ENCODE results near the gene ARMC10. TPM values are rescaled to one million over a fixed set of nuclear protein-coding genes. Genes with fewer than 3 reads are reported as not detected.
"Not testable (repeated sequence)": the region's sequence is repeated elsewhere in the genome, so short reads cannot be mapped to it uniquely, and the experiment has no call there.

ARMC10 gene
- total RNA-seq, 2 experiments from 2014 or later, result 24.3 to 33.4 TPM

DNA sequence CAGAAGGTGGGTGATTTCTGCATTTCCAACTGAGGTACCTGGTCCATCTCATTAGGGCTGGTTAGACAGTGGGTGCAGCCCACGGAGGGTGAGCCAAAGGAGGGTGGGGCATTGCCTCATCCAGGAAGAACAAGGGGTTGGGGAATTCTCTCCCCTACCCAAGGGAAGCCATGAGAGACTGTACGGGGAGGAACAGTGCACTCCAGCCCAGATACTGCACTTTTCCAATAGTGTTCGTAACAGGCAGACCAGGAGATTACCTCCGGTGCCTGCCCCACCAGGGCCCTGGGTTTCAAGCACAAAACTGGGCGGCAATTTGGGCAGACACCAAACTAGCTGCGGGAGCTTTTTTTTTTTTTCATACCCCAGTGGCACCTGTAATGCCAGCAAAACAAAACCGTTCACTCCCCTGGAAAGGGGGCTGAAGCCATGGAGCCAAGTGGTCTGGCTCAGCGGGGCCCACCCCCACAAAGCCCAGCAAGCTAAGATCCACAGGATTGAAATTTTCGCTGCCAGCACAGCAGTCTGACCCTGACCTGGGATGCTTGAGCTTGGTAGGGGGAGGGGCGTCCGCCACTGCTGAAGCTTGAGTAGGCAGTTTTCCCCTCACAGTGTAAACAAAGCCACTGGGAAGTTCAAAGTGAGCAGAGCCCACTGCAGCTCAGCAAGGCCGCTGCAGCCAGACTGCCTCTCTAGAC, 31.2 kb downstream of the ARMC10 start:
- peaks cover 29% of the 10 kb centered on the region for H3K36me3 ChIP-seq (ENCODE audit: insufficient read depth, low read length)
- no peaks in the 10 kb centered on the region for H3K79me2 ChIP-seq (ENCODE audit: insufficient read depth, low read depth, low read length)
- TF ChIP-seq EZH2phosphoT487 (IDR thresholded peaks at IDR 0.05; ENCODE audit: borderline replicate concordance, low read depth, low read length), result no peak
- TF ChIP-seq, protein P1, sequence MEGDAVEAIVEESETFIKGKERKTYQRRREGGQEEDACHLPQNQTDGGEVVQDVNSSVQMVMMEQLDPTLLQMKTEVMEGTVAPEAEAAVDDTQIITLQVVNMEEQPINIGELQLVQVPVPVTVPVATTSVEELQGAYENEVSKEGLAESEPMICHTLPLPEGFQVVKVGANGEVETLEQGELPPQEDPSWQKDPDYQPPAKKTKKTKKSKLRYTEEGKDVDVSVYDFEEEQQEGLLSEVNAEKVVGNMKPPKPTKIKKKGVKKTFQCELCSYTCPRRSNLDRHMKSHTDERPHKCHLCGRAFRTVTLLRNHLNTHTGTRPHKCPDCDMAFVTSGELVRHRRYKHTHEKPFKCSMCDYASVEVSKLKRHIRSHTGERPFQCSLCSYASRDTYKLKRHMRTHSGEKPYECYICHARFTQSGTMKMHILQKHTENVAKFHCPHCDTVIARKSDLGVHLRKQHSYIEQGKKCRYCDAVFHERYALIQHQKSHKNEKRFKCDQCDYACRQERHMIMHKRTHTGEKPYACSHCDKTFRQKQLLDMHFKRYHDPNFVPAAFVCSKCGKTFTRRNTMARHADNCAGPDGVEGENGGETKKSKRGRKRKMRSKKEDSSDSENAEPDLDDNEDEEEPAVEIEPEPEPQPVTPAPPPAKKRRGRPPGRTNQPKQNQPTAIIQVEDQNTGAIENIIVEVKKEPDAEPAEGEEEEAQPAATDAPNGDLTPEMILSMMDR (conservative IDR thresholded peaks at IDR 0.05; ENCODE audit: low read length), result no peak
- no TSS peak for BruUV-seq (replicated peaks)
- H3K9me2 ChIP-seq (ENCODE audit: insufficient read depth, low read length), result no peaks in the 10 kb centered on the region
- DNase-seq (ENCODE audit: low spot score), result no peak
- H3K4me2 ChIP-seq (ENCODE audit: low read length), result no peak overlapping the region
- intact Hi-C loops (cut with micrococcal nuclease; ENCODE audit: unreplicated experiment), result no loop called here
- no peak overlapping the region for H3K4me3 ChIP-seq (ENCODE audit: low read depth, low read length, poor library complexity, severe bottlenecking)
- no peaks in the 10 kb centered on the region for H4K20me1 ChIP-seq (ENCODE audit: insufficient read depth, low read length)
- no peaks in the 10 kb centered on the region for H3K9me3 ChIP-seq (ENCODE audit: low read length)
- ChIA-PET POLR2A (no interaction called here), CTCF (ENCODE audit: unreplicated experiment) (no interaction called here)
- H2AFZ ChIP-seq (ENCODE audit: low read length), result no peak overlapping the region
- no peak overlapping the region for H3K27ac ChIP-seq (ENCODE audit: low read depth, low read length, poor library complexity, severe bottlenecking)
- no peaks in the 10 kb centered on the region for H3K4me1 ChIP-seq (ENCODE audit: insufficient read depth, low read length, poor library complexity, severe bottlenecking)

DNA sequence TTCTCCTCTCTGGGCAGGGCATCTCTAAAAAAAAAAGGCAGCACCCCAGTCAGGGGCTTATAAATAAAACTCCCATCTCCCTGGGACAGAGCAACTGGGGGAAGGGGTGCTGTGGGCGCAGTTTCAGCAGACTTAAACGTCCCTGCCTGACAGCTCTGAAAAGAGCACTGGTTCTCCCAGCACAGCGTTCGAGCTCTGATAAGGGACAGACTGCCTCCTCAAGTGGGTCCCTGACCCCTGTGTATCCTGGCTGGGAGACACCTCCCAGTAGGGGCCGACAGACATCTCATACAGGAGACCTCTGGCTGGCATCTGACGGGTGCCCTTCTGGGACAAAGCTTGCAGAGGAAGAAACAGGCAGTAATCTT, 31.7 kb downstream of the ARMC10 start:
- H4K20me1 ChIP-seq (ENCODE audit: insufficient read depth, low read length); H3K79me2 ChIP-seq (ENCODE audit: insufficient read depth, low read depth, low read length); intact Hi-C loops (cut with micrococcal nuclease; ENCODE audit: unreplicated experiment); H3K27ac ChIP-seq (ENCODE audit: low read depth, low read length, poor library complexity, severe bottlenecking); H3K9me2 ChIP-seq (ENCODE audit: insufficient read depth, low read length); H2AFZ ChIP-seq (ENCODE audit: low read length); H3K4me3 ChIP-seq (ENCODE audit: low read depth, low read length, poor library complexity, severe bottlenecking); H3K4me1 ChIP-seq (ENCODE audit: insufficient read depth, low read length, poor library complexity, severe bottlenecking); CTCF ChIA-PET (ENCODE audit: unreplicated experiment); H3K9me3 ChIP-seq (ENCODE audit: low read length); H3K4me2 ChIP-seq (ENCODE audit: low read length); DNase-seq (ENCODE audit: low spot score); BruUV-seq (replicated peaks); POLR2A ChIA-PET: not testable (repeated sequence)
- peaks cover 24% of the 10 kb centered on the region for H3K36me3 ChIP-seq (ENCODE audit: insufficient read depth, low read length)

DNA sequence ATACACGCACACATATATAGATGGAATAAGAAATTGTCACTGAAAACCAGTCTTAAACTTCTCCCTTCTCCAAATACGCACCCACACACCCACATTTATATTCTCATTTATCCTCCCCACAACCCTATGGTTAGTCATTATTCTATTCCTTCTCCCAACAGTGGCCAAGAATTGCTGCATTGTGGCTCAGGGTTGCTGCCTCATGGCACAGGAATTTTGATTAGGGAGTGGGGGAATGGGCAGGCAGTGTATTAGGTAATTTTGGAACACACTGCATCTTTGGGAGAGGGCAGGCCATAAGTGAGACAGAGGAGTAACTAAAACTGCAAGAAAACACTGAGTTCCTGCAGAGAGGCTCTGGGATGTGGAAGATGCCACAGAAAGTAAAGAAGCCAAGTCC, 38.2 kb downstream of the ARMC10 start:
- TF ChIP-seq EZH2phosphoT487 (IDR thresholded peaks at IDR 0.05; ENCODE audit: borderline replicate concordance, low read depth, low read length), result no peak
- TF ChIP-seq, protein P1 (conservative IDR thresholded peaks at IDR 0.05; ENCODE audit: low read length), result no peak
- peaks cover 19% of the 10 kb centered on the region for H3K36me3 ChIP-seq (ENCODE audit: insufficient read depth, low read length)
- no TSS peak for BruUV-seq (replicated peaks)
- H3K4me2 ChIP-seq (ENCODE audit: low read length), result no peak overlapping the region
- no peaks in the 10 kb centered on the region for H4K20me1 ChIP-seq (ENCODE audit: insufficient read depth, low read length)
- ChIA-PET POLR2A (no interaction called here), CTCF (ENCODE audit: unreplicated experiment) (no interaction called here)
- no peaks in the 10 kb centered on the region for H3K79me2 ChIP-seq (ENCODE audit: insufficient read depth, low read depth, low read length)
- intact Hi-C loops (cut with micrococcal nuclease; ENCODE audit: unreplicated experiment), result no loop called here
- no peak overlapping the region for H3K27ac ChIP-seq (ENCODE audit: low read depth, low read length, poor library complexity, severe bottlenecking)
- H2AFZ ChIP-seq (ENCODE audit: low read length), result no peak overlapping the region
- no peaks in the 10 kb centered on the region for H3K9me3 ChIP-seq (ENCODE audit: low read length)
- no peak overlapping the region for H3K4me3 ChIP-seq (ENCODE audit: low read depth, low read length, poor library complexity, severe bottlenecking)
- no peaks in the 10 kb centered on the region for H3K4me1 ChIP-seq (ENCODE audit: insufficient read depth, low read length, poor library complexity, severe bottlenecking)
- DNase-seq (ENCODE audit: low spot score), result no peak
- no peaks in the 10 kb centered on the region for H3K9me2 ChIP-seq (ENCODE audit: insufficient read depth, low read length)
